Retina (tissue), 1 donor: ENCODE measurements around the gene GASK1A.

Experiments
- DNase-seq: peaks from one replicate; pipeline ENCODE4 v3.0.0-alpha.2; 2016

GASK1A gene

GRCh38 chr3:42983927-42984326 lies 4.8 kb downstream of the GASK1A start:
- no peak for DNase-seq

DNA sequence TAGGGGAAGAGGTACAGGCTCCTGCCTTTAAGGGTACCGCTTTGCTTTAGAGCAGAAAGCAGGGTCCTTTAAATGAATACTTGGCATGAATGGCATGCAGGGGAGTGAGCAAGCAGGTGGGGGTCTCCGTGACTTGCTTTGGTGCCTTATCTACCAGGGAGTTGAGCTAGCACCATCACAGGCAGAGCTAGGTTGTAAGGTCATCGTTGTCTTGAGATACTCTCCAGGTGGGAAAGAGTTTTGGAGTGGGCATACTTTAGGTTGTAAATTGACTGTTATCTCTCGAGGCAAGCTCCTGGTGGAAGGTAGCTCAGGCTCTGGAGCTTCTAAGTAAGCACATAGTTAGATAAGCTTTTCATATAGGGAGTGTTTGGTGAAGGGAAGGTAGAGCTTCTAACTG lies 5.6 kb downstream of the GASK1A start:
- no peak for DNase-seq

GRCh38 chr3:42988097-42988496 lies 9.0 kb downstream of the GASK1A start:
- DNase-seq, result no peak

DNA sequence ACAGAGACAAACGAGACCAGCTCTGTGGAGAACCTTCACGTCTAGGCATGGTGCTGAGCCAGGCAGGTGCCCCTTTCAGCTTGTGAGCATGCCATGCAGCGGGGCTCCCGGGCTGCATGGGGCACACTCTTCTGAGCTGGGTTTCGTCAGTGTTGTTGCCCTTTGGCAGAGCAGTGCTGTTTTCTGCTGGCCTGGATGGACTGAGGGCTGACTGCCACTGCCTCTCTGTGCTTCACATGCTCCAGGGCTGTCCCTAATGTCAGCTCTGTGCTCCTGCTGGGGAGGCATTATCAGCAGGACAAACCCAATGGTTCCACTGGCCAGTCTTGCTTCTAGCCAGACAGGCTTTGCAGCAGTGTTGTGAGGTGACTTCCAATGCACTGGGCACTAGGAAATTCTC lies 9.5 kb downstream of the GASK1A start:
- DNase-seq, result no peak

GRCh38 chr3:42991341-42992315 lies 12.5 kb downstream of the GASK1A start:
- no peak for DNase-seq

GRCh38 chr3:42994595-42994994 lies 15.5 kb downstream of the GASK1A start:
- no peak for DNase-seq

DNA sequence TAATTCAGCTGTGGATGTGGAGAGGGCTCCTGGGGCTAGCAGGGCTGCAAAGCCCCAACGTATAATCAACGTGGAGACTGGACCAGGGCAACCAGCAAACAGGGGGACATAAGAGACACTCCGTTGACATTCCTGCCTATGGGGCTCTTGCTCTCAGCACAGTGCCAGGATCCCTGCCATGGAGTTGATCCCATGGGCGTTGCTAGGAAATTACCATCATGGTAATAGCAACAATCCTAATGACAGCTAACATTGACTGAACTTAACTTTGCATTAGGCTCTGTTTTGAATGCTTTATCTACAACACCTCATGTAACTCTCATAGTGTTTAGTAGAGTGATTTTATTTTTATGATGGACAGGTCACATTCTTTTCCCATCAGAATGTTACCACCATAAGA lies 16.9 kb downstream of the GASK1A start:
- no peak for DNase-seq

DNA sequence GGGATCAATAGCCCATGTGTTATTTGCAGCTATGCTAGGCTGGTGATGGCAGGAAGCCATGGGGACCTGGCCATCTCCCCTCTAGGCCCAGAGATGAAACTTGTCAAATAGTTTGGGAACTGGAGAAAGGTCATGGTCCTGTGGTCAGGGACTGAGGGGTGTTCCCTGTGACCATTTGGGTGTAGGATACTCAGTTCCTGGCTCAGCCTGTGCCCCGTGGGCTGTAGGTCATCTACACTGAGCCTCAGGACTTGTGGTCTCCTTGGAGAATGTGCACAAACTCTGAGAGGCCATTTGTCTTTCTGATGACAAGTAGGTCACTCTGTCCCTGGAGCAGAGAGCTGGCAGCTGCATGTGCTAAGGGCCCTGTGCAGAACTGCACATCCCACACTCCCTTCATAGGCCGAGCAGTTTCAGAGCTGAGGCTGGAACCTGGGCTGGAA lies 17.5 kb downstream of the GASK1A start:
- no peak for DNase-seq

DNA sequence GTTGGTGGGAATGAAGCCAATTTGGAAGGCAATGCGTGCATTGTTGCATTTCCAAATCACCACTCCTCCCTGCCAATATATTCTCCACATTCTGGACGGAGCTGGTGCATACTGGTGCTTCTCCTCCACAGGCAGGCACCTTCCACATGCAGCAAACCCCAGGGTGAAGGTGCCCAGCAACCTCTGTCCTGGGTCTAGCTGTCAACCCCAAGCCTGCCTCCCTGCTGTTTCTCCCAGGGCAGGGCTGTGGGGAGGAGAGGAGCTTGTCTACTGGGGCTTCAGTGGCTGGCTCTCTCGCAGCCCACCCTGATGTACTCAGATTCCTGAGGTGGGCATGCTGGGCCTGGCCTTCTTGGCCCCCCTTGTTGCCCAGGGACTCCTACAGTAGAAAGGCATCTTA lies 20.1 kb downstream of the GASK1A start:
- peak; percentile 3 for DNase-seq

DNA sequence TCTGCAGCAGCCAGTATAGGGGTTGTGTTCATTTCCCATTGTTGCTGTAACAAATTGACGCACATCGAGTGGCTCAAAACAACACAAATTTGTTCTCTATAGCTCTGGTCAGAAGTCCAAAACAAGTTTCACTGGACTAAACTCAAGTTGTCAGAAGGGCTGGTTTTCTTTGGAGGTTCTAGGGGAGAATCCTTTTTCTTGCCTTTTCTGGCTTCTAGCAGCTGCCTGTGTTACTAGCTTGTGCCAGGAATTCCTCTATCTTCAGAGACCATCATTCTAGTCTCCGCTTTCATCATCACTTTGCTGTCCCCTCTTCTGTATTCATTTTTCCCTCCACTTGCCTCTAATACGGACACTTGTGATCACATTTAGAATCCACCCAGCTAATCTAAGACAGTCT lies 20.5 kb downstream of the GASK1A start:
- no peak for DNase-seq

DNA sequence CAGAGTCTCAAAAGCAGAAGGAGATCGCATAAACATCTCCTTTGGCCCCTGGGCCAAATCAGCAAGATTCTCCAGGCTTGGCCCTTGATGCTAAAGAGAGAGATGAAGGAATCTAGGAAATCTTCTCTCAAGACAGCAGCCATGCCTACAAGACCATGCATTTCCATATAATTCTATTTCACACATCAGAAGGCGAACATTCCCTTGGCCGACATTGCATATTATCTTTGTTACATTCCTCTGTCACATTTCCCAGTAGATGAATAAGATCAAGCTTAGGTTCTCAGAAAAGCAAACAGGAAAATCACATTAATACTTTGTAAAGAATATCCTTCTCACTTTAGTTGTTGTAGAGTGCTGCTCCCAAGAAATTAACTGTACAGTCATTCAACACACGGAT lies 21.3 kb downstream of the GASK1A start:
- DNase-seq, result no peak

DNA sequence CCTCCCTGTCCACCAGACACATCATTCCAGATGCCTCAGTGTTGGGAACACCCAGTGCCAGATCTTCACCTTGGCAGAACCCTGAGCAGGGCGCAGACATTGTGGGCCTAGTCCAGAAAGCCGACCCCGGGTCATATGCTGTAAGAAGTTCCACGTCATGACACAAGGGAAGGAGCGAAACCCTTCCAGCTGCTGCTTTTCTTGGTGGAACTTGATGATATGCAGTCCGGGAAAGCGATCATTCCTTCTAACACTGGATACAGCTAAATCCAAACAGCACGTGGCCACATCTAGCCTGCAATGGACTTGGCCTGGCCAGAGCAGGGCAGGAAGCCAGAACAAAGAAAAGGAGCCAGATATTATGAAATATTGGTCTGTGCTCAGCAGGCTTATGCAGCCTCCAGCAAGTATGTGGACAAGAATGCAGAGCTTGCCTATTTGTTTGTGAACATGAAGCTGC lies 22.0 kb downstream of the GASK1A start:
- DNase-seq, result no peak

DNA sequence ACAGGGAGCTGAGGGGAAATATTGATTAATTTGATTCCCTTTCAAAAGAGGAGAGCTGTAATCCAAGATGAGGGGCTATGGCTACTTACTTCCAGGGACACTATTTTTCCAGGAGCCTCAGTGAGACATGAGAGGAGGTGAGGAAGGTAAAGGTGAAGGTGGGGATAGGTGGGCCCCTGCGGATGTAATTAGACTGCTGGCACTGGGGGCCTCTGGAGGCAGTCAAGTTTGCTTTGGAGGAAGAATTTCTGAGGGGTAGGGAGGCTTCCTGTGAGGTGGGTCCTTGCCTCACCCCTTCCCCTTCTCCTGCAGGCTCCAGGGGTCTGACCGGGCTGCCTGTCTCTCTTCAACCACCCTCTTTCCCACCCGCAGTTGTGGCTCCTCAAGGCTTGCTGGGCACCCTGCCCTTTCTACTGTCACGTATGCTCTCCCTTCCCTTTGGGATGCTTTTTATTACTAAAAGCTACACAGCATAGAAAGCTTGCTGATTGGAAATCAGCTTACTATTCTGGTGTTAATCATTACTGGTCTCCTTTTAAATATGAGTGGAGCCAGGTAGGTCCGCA lies 22.5 kb downstream of the GASK1A start:
- peak; percentile 40 for DNase-seq

GRCh38 chr3:43004282-43004681 lies 25.2 kb downstream of the GASK1A start:
- no peak for DNase-seq

DNA sequence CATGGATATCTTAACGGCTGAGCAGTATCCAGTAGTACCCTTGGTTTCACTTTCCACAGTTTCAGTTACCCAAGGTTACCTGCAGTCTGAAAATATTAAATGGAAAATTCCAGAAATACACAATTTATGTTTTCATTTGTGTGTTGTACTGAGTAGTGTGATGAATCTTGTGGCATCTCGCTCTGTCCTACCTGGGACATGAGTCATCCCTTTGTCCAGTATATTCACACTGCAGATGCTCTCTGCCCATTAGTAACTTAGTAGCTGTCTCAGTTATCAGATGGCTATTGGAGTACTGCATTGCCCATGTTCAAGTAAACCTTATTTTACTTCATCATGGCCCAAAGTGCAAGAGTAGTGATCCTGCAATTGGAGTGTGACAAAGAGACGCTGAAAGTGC lies 26.1 kb downstream of the GASK1A start:
- no peak for DNase-seq

DNA sequence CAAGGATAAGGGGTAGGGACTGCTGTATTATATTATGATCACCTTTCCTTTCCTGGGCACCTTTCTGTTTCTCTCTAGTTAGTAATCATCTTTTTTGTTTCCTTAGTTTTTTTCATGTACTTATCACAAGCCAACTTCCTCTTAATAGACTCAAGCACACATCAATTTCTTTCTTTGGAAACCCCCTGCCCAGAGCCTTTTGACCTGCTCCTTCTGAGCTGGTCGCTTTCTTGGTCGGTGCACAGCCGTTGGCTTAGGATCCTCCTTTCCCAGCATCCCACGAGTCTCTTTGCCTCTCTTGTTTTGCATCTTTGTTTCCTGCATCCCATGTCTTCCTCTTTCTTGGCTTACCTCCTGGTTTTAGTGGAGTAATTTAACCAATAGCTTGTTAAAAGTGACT lies 26.9 kb downstream of the GASK1A start:
- no peak for DNase-seq

- no peak for DNase-seq
Observed at GRCh38 chr3:43006825-43007224, 27.7 kb downstream of the GASK1A start.

DNA sequence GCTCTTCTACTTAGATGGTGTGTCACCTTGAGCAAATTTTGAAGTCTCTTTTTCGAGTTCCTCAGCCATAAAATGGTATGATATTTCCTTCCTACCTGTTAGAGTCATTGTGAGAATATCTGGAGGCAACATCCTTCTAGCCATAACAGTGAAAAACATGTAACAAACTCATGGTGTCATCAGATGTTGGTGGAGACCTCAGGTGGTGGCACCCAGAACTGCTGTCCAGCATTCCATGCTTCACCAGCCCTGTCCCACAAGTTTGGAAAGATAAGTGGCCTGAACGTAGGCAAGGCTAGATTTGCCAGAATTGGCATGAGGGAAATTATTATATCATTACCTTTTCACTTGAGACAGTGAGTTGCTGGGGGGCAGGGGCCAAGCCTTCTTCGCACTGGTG lies 30.4 kb downstream of the GASK1A start:
- no peak for DNase-seq

DNA sequence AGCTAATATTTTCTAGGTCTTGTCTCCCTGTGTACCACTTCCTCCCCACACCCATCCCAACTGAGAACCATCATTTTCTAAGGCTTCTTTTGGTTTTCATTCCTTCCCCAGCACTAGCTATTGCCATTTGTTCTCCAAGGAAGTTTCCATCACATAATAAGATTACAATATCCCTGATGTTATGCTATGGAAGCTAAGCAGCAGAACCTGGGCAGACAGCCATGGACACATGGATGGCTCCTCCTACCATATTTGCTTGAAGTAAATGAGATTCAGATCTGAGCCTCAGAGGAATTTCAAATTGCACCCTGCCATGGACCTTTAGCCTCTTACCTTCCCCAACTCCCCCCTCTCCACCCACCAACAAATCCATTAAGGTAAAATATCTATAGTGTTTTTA lies 31.5 kb downstream of the GASK1A start:
- no peak for DNase-seq

DNA sequence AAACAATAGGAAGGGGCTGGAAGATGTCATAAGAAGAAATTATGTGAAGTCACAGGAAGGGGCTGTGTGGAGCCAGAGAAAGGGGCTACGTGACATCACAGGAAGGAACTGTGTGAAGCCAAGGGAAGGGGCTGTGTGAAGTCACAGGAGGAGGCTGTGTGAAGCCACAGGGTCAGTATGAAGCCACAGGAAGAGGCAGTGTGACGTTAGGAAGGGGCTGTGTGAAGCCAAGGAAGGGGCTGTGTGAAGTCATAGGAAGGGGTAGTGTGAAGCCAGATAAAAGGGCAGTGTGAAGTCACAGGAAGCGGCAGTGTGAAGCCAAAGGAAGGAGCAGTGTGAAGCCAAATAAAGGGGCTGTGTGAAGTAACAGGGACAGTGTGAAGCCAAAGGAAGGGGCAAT lies 32.5 kb downstream of the GASK1A start:
- no peak for DNase-seq

- no peak for DNase-seq
Observed at GRCh38 chr3:43012174-43012573, 33.1 kb downstream of the GASK1A start.

DNA sequence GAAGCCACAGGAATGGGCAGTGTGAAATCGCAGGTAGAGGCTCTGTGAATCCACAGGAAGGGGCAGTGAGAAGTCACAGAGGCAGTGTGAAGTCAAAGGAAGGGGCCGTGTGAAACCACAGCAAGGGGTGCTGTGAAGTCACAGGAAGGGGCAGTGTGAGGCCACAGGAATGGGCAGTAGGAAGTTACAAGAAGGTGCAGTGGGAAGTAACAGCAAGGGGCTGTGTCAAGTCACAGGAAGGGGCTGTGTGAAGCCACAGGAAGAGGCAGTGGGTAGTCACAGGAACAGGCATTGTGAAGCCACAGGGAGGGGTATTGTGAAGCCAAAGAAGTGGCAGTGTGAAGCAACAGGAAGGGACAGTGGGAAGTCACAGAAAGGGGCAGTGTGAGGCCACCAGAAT lies 34.1 kb downstream of the GASK1A start:
- DNase-seq, result no peak

DNA sequence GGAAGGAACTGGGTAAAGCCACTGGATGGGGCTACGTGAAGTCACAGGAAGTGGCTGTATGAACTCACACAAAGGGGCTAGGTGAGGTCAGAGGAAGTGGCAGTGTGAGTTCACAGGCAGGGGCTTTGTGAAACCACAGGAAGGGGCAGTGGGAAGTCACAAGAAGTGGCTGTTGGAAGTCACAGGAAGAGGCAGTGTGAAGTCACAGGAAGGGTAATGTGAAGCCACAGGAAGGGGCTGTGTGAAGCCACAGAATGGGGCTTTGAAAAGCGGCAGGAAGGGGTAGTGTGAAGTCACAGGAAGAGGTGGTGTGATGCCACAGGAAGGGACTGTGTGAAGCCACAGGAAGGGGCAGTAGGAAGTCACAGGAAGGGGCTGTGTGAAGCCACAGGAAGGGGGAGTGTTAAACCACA lies 34.6 kb downstream of the GASK1A start:
- DNase-seq, result no peak

DNA sequence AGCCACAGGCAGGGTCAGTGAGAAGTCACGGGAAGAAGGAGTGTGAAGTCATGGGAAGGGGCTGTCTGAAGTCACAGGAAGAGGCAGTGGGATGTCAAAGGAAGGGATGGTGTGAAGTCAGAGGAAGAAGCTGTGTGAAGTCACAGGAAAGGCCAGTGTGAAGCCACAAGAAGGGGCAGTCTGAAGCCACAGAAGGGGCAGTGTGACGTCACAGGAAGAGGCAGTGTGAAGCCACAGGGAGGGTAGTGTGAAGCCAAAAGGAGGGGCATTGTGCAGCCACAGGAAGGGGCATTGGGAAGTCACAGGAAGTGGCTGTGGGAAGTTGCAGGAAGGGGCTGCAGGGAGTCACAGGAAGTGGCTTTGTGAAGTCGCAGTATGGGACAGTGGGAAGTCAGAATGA lies 35.1 kb downstream of the GASK1A start:
- DNase-seq, result no peak
